ENCODE measurements around the gene SLC25A12. TPM values are rescaled to one million over a fixed set of nuclear protein-coding genes. Genes with fewer than 3 reads are reported as not detected.

Gene SLC25A12
- total RNA-seq, 4 donors from 2014 or later = 18.5 to 37.4 (median 24.9) TPM

DNA sequence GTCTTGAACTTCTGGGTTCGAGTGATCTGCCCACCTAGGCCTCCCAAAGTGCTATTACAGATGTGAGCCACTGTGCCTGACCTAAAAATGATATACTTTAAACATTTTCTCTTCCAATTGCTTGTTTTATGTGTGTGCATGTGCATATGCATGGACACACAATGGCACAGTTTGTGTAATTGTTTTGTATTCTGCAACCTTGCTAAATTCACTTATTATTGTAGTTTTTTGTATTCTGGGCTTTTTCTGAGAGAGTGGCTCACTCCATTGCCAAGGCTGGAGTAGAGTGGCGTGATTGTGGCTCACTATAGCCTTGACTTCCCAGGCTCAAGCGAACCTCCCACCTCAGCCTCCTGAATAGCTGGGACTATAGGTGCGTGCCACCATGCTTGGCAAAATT, 36.3 kb upstream of the SLC25A12 start:
- H3K36me3 ChIP-seq = peaks cover 24% of the 10 kb centered on the region
- no peak overlapping the region for H3K27ac ChIP-seq
- H3K27me3 ChIP-seq = no peaks in the 10 kb centered on the region
- DNase-seq (ENCODE audit: low spot score in 2 of 2) = no peak
- no peaks in the 10 kb centered on the region for H3K9me3 ChIP-seq
- no peak overlapping the region for H3K4me3 ChIP-seq
- TF ChIP-seq POLR2A (IDR thresholded peaks at IDR 0.05) (no peak), EP300 (IDR thresholded peaks at IDR 0.05) (no peak), POLR2AphosphoS5 (IDR thresholded peaks at IDR 0.05) (no peak)
- TF ChIP-seq, protein P1, sequence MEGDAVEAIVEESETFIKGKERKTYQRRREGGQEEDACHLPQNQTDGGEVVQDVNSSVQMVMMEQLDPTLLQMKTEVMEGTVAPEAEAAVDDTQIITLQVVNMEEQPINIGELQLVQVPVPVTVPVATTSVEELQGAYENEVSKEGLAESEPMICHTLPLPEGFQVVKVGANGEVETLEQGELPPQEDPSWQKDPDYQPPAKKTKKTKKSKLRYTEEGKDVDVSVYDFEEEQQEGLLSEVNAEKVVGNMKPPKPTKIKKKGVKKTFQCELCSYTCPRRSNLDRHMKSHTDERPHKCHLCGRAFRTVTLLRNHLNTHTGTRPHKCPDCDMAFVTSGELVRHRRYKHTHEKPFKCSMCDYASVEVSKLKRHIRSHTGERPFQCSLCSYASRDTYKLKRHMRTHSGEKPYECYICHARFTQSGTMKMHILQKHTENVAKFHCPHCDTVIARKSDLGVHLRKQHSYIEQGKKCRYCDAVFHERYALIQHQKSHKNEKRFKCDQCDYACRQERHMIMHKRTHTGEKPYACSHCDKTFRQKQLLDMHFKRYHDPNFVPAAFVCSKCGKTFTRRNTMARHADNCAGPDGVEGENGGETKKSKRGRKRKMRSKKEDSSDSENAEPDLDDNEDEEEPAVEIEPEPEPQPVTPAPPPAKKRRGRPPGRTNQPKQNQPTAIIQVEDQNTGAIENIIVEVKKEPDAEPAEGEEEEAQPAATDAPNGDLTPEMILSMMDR (IDR thresholded peaks at IDR 0.05) = no peak
- WGBS = 89% methylated on average over 4 of the region's 4 CpGs
- H3K4me1 ChIP-seq = peaks cover 2% of the 10 kb centered on the region

DNA sequence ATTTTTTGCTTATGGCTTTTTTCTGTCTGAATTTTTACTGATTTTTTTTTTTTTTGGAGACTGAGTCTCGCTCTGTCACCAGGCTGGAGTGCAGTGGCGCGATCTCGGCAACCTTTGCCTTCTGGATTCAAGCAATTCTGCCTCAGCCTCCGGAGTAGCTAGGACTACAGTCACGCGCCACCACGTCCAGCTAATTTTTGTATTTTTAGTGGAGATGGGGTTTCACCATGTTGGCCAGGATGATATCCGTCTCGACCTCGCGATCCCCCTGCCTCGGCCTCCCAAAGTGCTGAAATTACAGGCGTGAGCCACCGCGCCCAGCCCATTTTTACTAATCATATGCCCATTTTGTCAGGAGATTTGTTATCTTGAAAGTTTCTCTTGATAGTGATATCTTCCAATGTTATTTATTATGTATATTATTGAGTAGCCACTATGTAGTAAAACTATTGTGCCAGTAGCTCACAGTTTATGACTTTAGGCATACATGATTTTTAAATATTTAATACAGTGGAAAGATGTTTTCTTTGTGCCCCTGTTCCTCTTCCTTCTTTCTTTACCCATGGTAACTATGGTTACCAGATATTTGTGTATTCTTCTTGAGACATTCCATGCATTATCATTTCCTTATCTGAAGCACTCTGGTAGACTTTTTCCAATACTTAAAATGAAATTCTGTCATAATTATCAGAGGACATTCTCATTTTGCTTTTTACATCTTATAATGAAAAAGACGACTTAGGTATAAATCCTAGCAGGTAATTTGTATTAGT, 30.3 kb upstream of the SLC25A12 start:
- Histone ChIP-seq H3K9me3 (no peaks in the 10 kb centered on the region), H3K27me3 (no peaks in the 10 kb centered on the region), H3K4me3 (no peak overlapping the region), H3K4me1 (peaks cover 27% of the 10 kb centered on the region), H3K36me3 (peaks cover 19% of the 10 kb centered on the region), H3K27ac (no peak overlapping the region)
- DNase-seq (ENCODE audit: low spot score in 2 of 2) = no peak
- 96% methylated on average over 17 of the region's 17 CpGs for WGBS
- TF ChIP-seq EP300 (IDR thresholded peaks at IDR 0.05) (no peak), POLR2A (IDR thresholded peaks at IDR 0.05) (no peak), POLR2AphosphoS5 (IDR thresholded peaks at IDR 0.05) (no peak)
- TF ChIP-seq, protein P1 (IDR thresholded peaks at IDR 0.05) = no peak

DNA sequence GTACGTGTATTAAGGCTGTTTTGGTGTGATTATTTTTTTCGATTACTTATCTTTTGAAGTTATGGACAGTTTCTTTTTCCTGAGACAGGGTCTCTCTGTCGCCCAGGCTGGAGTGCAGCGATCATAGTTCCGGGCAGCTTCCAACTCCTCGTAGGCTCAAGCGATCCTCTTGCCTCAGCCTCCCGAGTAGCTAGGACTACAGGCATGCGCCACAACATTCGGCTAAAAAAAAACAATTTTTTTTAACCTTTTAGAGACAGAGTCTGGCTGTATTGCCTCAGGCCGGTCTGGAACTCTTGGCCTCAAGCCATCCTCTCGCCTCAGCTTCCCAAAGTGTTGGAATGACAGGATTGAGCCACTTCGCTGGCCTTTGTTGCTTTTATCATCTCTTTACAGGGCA, 29.2 kb upstream of the SLC25A12 start:
- H3K9me3 ChIP-seq = no peaks in the 10 kb centered on the region
- DNase-seq (ENCODE audit: low spot score in 2 of 2) = no peak
- H3K4me3 ChIP-seq = peak overlapping the region; percentile 86
- H3K27ac ChIP-seq = peak overlapping the region; percentile 96
- peaks cover 14% of the 10 kb centered on the region for H3K36me3 ChIP-seq
- H3K27me3 ChIP-seq = no peaks in the 10 kb centered on the region
- H3K4me1 ChIP-seq = peaks cover 27% of the 10 kb centered on the region
- TF ChIP-seq, protein P1 (IDR thresholded peaks at IDR 0.05) = no peak
- TF ChIP-seq POLR2A (IDR thresholded peaks at IDR 0.05) (no peak), POLR2AphosphoS5 (IDR thresholded peaks at IDR 0.05) (no peak), EP300 (IDR thresholded peaks at IDR 0.05) (no peak)
- WGBS = 14% methylated on average over 13 of the region's 13 CpGs

DNA sequence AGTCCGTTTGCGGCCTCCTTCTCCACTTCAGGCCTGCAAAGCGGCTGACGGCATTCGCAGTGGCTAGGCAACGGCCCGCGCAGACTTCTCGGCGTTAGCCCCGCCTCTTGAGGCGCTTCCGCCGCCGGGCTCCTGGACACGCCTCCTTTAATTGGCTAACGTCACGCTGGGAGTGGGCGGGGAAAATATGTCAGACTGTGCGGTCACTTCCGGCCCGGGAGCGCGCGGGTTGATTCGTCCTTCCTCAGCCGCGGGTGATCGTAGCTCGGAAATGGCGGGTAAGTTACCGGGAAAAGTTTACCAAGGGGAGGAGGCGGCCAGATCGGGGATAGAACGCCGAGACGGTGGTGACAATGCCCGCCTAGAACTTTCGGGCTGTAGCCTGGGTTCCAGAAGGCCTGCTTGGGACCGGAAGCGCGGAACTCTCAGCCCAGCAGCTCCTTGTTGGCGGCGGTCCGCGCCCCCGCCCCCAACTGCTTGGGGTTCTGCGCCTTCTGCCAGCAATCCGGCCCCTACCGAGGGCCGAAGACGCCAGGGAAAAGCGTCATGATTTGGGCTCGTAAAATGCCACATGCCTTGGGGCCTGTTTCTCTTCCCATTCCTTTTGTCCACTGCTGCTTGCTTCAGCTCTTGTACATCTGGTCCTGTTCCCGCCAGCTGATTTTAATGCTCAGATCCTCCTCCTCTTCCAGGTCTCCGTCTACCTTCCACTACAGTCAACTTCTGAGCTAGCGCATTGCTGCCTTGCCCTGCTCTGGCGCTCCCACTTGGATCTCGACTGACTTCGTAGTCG, 28.4 kb upstream of the SLC25A12 start, which contains the start of gene HAT1:
Gene HAT1 (plus strand): TSS at position 232 of the 793 bp plus-strand sequence. CDS start 40 bp downstream, at position 272.
- WGBS = under 1% methylated on average over 51 of the region's 61 CpGs
- Histone ChIP-seq H3K27me3 (no peaks in the 10 kb centered on the region), H3K4me1 (peaks cover 27% of the 10 kb centered on the region), H3K36me3 (peaks cover 7% of the 10 kb centered on the region), H3K9me3 (no peaks in the 10 kb centered on the region), H3K27ac (peak within 1 kb of the TSS; percentile 96), H3K4me3 (peak within 1 kb of the TSS; percentile 86)
- peak; percentile 99 for DNase-seq (ENCODE audit: low spot score in 2 of 2)
- TF ChIP-seq, protein P1 (IDR thresholded peaks at IDR 0.05) = no peak
- TF ChIP-seq POLR2AphosphoS5 (IDR thresholded peaks at IDR 0.05) (no peak), EP300 (IDR thresholded peaks at IDR 0.05) (no peak), POLR2A (IDR thresholded peaks at IDR 0.05) (peak in 1 of 2 donors; percentile 45)

DNA sequence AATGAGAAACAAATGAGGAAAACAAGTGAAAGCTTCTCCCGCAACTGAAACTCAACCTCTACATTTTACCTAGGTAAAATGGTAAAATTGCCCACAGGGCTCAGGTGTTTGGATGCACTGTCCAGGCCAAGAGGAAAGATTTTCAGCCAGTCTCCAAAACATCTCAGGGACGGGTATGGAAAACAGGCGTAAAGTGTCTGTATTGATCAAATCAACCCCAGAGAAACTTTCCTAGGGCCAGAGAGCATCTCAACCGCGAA, 27.9 kb upstream of the SLC25A12 start:
- H3K27ac ChIP-seq = peak overlapping the region; percentile 96
- peak overlapping the region; percentile 86 for H3K4me3 ChIP-seq
- no peaks in the 10 kb centered on the region for H3K27me3 ChIP-seq
- 9% methylated on average over 5 of the region's 5 CpGs for WGBS
- peaks cover 27% of the 10 kb centered on the region for H3K4me1 ChIP-seq
- TF ChIP-seq EP300 (IDR thresholded peaks at IDR 0.05) = no peak
- TF ChIP-seq, protein P1 (IDR thresholded peaks at IDR 0.05) = no peak
- TF ChIP-seq POLR2A (IDR thresholded peaks at IDR 0.05) = no peak
- no peak for TF ChIP-seq POLR2AphosphoS5 (IDR thresholded peaks at IDR 0.05)
- no peak for DNase-seq (ENCODE audit: low spot score in 2 of 2)
- H3K9me3 ChIP-seq = no peaks in the 10 kb centered on the region
- H3K36me3 ChIP-seq = peaks cover 4% of the 10 kb centered on the region

All from suprapubic skin (tissue), 4 donors.